A549 (cell line): Measurements from ENCODE around the gene ZNF362. TPM values are rescaled to one million over a fixed set of nuclear protein-coding genes. Genes with fewer than 3 reads are reported as not detected.

ENCODE experiments used
- polyA plus RNA-seq, 4 experiments: library from polyadenylated mRNA; depleted of rRNA in 3 of 4; stranded (reverse); fragments of >200 nt; fragmentation: RNase III in 1 of 4; extraction: RNeasy Plus Mini Kit Qiagen cat#74134 plus additional on column Dnase treatment in 1 of 4; gene quantifications; 2 replicates in 3 of 4; 3 replicates in 1 of 4; pipeline ENCODE4 v1.2.3, GENCODE V29; 2011 to 2017
- small RNA-seq, 6 experiments: library from RNA; depleted of rRNA; stranded (forward); fragments of <200 nt; gene quantifications; one replicate each; pipeline ENCODE3, GENCODE V24; 2012

ZNF362 gene
- polyA plus RNA-seq, 2 of the 4 experiments (the other 2 are of a cell fraction): 4.8 to 7.9 TPM

Small RNA genes lying within 50 kb of the gene (small RNA-seq; reads per million reads assigned to genes)
- gene RN7SKP16: 0 reads per million in 6 experiments

Other genes with a start within 250 kb of the ZNF362 start
- 148 and 164 TPM in 2 replicates for gene AK2, start 219.6 kb upstream of the ZNF362 start, polyA plus RNA-seq (2011; rRNA removed)
- 174 to 179 TPM (median 178 TPM) in 3 replicates for gene AK2, start 219.6 kb upstream of the ZNF362 start, polyA plus RNA-seq (2017; fragmentation: RNase III; extraction: RNeasy Plus Mini Kit Qiagen cat#74134 plus additional on column Dnase treatment)
- gene AZIN2, start 175.3 kb upstream of the ZNF362 start, polyA plus RNA-seq (2011; rRNA removed): 1.7 and 1.9 TPM in 2 replicates
- 0.83 to 1.6 TPM (median 1.6 TPM) in 3 replicates for gene AZIN2, start 175.3 kb upstream of the ZNF362 start, polyA plus RNA-seq (2017; fragmentation: RNase III; extraction: RNeasy Plus Mini Kit Qiagen cat#74134 plus additional on column Dnase treatment)
- gene TRIM62, start 74.4 kb upstream of the ZNF362 start, polyA plus RNA-seq (2011; rRNA removed): 0.79 and 1.1 TPM in 2 replicates
- 1.1 to 1.6 TPM (median 1.5 TPM) in 3 replicates for gene TRIM62, start 74.4 kb upstream of the ZNF362 start, polyA plus RNA-seq (2017; fragmentation: RNase III; extraction: RNeasy Plus Mini Kit Qiagen cat#74134 plus additional on column Dnase treatment)
- gene A3GALT2, start 64.6 kb downstream of the ZNF362 start, polyA plus RNA-seq (2011; rRNA removed): not detected in 2 replicates
- gene A3GALT2, start 64.6 kb downstream of the ZNF362 start, polyA plus RNA-seq (2017; fragmentation: RNase III; extraction: RNeasy Plus Mini Kit Qiagen cat#74134 plus additional on column Dnase treatment): not detected in 3 replicates
- gene PHC2, start 174.6 kb downstream of the ZNF362 start, polyA plus RNA-seq (2011; rRNA removed): 33.2 and 42.3 TPM in 2 replicates
- 29.9 to 34.8 TPM (median 33.7 TPM) in 3 replicates for gene PHC2, start 174.6 kb downstream of the ZNF362 start, polyA plus RNA-seq (2017; fragmentation: RNase III; extraction: RNeasy Plus Mini Kit Qiagen cat#74134 plus additional on column Dnase treatment)
- 1.9 and 2.1 TPM in 2 replicates for gene ZSCAN20, start 216.2 kb downstream of the ZNF362 start, polyA plus RNA-seq (2011; rRNA removed)
- 1.3 to 1.5 TPM (median 1.4 TPM) in 3 replicates for gene ZSCAN20, start 216.2 kb downstream of the ZNF362 start, polyA plus RNA-seq (2017; fragmentation: RNase III; extraction: RNeasy Plus Mini Kit Qiagen cat#74134 plus additional on column Dnase treatment)